K562 (cell line): ENCODE data around the gene EXOC3. TPM values are rescaled to one million over a fixed set of nuclear protein-coding genes. Genes with fewer than 3 reads are reported as not detected.

Source experiments
- CBX2 ChIP-seq: fragments of 200-600 bp; sonication (generic); IDR thresholded peaks from one replicate; pipeline ENCODE4 v1.6.1; 2012; ENCODE audit warnings: mild to moderate bottlenecking, low read length, inconsistent platforms; ENCODE audit not compliant: insufficient read depth, poor library complexity, severe bottlenecking
- ETV5 ChIP-seq: sonication (generic); formaldehyde crosslinking; IDR thresholded peaks from 2 replicates; pipeline ENCODE4 v1.4.0; 2020; ENCODE audit warnings: low read depth, mild to moderate bottlenecking, missing genetic modification reagents
- GABPA ChIP-seq: fragments of 200-800 bp; sonication (Bioruptor generic); conservative IDR thresholded peaks from 2 replicates; pipeline ENCODE4 v1.6.1; 2016; ENCODE audit warnings: low read depth, missing genetic modification characterization, missing compliant biosample characterization
- MAFK ChIP-seq: IDR thresholded peaks from 2 replicates; pipeline ENCODE4 v1.6.1; 2011; ENCODE audit warnings: low read length, improper control_type of control experiment
- MCM7 ChIP-seq, 2 experiments: fragments of 450-650 bp; IDR thresholded peaks; 2 replicates each; pipeline ENCODE4 v1.6.1; 2016 to 2018
- MXI1 ChIP-seq: IDR thresholded peaks from 2 replicates; pipeline ENCODE4 v1.6.1; 2011; ENCODE audit warnings: low read depth, mild to moderate bottlenecking, improper control_type of control experiment, low read length
- MYBL2 ChIP-seq, 2 experiments: fragments of 450-650 bp in 1 of 2; sonication (generic) in 1 of 2; formaldehyde crosslinking in 1 of 2; IDR thresholded peaks; 2 replicates each; pipeline versions ENCODE4 v1.6.1 to v1.8.1; 2017 to 2022; ENCODE audit warnings: borderline replicate concordance in 1 of 2, inconsistent platforms in 1 of 2, low read depth in 1 of 2, mild to moderate bottlenecking in 1 of 2, missing genetic modification reagents in 1 of 2, moderate library complexity in 1 of 2
- NR2C2 ChIP-seq, 2 experiments: fragments of 200-800 bp in 1 of 2; sonication (Bioruptor generic) in 1 of 2; sonication (generic) in 1 of 2; formaldehyde crosslinking in 1 of 2; IDR thresholded peaks; 2 replicates each; pipeline versions ENCODE4 v1.6.1 to v1.8.0; 2016 to 2022; ENCODE audit warnings: mild to moderate bottlenecking in 1 of 2, missing compliant biosample characterization in 1 of 2, missing genetic modification characterization in 1 of 2, missing genetic modification reagents in 1 of 2
- NUFIP1 ChIP-seq: fragments of 450-650 bp; IDR thresholded peaks from 2 replicates; pipeline ENCODE4 v1.6.1; 2018; ENCODE audit not compliant: partially characterized antibody
- SMARCA5 ChIP-seq: fragments of 450-650 bp; IDR thresholded peaks from 2 replicates; pipeline ENCODE4 v1.6.1; 2016
- U2AF2 ChIP-seq: fragments of 200-400 bp; formaldehyde crosslinking; optimal IDR thresholded peaks from 2 replicates; pipeline ENCODE3; 2017; ENCODE audit warnings: low read depth, mild to moderate bottlenecking, low read length
- ZBTB8A ChIP-seq: fragments of 450-650 bp; IDR thresholded peaks from 2 replicates; pipeline ENCODE4 v1.6.1; 2018; ENCODE audit warnings: mild to moderate bottlenecking, moderate library complexity; ENCODE audit not compliant: partially characterized antibody
- ZNF507 ChIP-seq: conservative IDR thresholded peaks from 2 replicates; pipeline ENCODE4 v1.6.1; 2017; ENCODE audit warnings: missing genetic modification characterization, missing compliant biosample characterization
- polyA plus RNA-seq, 8 experiments: library from polyadenylated mRNA; depleted of rRNA in 4 of 8; stranded (reverse) in 5 of 8; unstranded in 3 of 8; fragments of >200 nt; fragmentation: Nextera tagmentation in 2 of 8; fragmentation: Illumina TruSeq in 1 of 8; extraction: Ambion mirVana in 2 of 8; extraction: Trizol in 1 of 8; gene quantifications; 2 replicates each; pipeline versions ENCODE4 v1.2.1 to v1.2.3, GENCODE V29; 2011 to 2014; ENCODE audit warnings: inconsistent platforms in 1 of 8, missing spikeins in 1 of 8
- total RNA-seq, 7 experiments: library from RNA; depleted of rRNA in 6 of 7; stranded (reverse); fragments of >200 nt in 6 of 7; fragmentation: Illumina TruSeq in 2 of 7; extraction: Trizol in 2 of 7; gene quantifications; 2 replicates each; pipeline versions ENCODE4 v1.2.1 to v1.2.3, GENCODE V29; 2011 to 2021; ENCODE audit warnings: low replicate concordance in 1 of 7
- TF ChIP-seq, protein P1 (sequence below): sonication (generic); formaldehyde crosslinking; IDR thresholded peaks from 2 replicates; pipeline ENCODE4 v1.8.0; 2022; ENCODE audit warnings: mild to moderate bottlenecking, missing genetic modification reagents
- TF ChIP-seq, protein P2 (sequence below): sonication (generic); formaldehyde crosslinking; IDR thresholded peaks from 2 replicates; pipeline ENCODE4 v1.8.0; 2023; ENCODE audit warnings: mild to moderate bottlenecking, missing genetic modification reagents
- TF ChIP-seq, protein P3 (sequence below), 2 experiments: fragments of 150-350 bp in 1 of 2; IDR thresholded peaks; 2 replicates each; pipeline ENCODE4 v1.6.1; 2012 to 2016; ENCODE audit warnings: low read depth in 2 of 2, low read length in 2 of 2, mild to moderate bottlenecking in 1 of 2, moderate library complexity in 1 of 2
- TF ChIP-seq, protein P4 (sequence below): sonication (generic); formaldehyde crosslinking; IDR thresholded peaks from 2 replicates; pipeline ENCODE4 v1.4.0; 2020; ENCODE audit warnings: mild to moderate bottlenecking, missing genetic modification reagents

Gene EXOC3
- total and polyA plus RNA-seq, 9 of the 15 experiments (the other 6 are each of a cell fraction or from before 2014, with no cell fraction given), result 1.4 to 41.9 (median 22.4) TPM

DNA sequence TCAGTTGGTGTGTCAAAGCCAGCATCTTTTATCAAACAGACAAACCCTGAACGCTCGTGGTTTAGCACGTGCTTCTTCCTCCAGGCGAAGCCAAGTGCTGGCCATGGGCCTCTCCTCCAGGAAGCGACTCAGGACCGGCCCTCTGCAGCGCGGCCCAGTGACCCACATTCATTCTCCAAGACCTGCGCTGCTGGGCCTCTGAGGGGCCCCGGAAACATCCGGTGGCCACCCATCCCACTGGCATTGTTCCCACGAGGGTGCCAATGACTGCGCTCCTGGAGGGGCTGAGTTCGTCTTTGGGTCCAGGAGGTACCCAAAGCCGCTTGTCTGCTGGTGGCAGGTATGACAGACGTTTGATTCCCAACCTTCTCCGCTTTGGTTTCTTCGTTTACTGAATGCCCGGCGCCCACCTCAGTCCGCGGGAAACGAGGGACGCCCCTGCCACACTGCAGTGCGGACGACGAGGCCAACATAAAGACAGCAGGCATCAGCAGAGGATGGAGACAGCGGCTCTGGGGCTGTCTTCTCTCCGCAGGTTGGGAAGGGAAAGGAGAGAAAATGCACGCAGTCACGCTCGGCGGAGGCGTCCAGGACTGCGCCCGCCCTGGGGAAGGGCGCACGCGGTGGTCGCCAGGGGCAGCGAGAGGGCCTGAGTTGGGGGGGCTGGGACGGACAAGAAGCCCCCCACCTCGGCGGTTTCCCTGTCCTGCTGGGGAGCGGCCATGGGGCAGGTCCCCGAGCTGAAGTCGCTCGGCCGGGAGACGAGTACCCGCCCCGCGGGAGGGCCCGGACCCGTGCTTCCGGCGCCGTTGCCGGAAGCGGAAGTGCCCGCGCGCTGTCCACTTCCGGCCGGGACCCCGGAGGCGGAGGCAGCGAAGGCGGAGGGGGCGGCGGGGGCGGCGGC lies at the start of gene EXOC3 (continued):
- TF ChIP-seq NR2C2 (CRISPR knock-in tag; IDR thresholded peaks at IDR 0.05), result no peak; the same call in 1 of the 2 replicates
- TF ChIP-seq NR2C2 (tag; IDR thresholded peaks at IDR 0.05), result peak; percentile 28; the same call in 1 of the 2 replicates
- no peak for TF ChIP-seq MCM7 (IDR thresholded peaks at IDR 0.05)
- TF ChIP-seq GABPA (tag), result peak; percentile 98
- no peak for TF ChIP-seq NUFIP1
- no peak for TF ChIP-seq ZBTB8A
- TF ChIP-seq MYBL2 (IDR thresholded peaks at IDR 0.05; ENCODE audit: low read depth), result no peak
- no peak for TF ChIP-seq MYBL2 (CRISPR knock-in tag; IDR thresholded peaks at IDR 0.05; ENCODE audit: borderline replicate concordance)
- TF ChIP-seq, protein P1, sequence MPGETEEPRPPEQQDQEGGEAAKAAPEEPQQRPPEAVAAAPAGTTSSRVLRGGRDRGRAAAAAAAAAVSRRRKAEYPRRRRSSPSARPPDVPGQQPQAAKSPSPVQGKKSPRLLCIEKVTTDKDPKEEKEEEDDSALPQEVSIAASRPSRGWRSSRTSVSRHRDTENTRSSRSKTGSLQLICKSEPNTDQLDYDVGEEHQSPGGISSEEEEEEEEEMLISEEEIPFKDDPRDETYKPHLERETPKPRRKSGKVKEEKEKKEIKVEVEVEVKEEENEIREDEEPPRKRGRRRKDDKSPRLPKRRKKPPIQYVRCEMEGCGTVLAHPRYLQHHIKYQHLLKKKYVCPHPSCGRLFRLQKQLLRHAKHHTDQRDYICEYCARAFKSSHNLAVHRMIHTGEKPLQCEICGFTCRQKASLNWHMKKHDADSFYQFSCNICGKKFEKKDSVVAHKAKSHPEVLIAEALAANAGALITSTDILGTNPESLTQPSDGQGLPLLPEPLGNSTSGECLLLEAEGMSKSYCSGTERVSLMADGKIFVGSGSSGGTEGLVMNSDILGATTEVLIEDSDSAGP, result 0 out of 2 replicates have a peak, but pooled peaks have one; percentile 32
- TF ChIP-seq CBX2, result no peak
- no peak for TF ChIP-seq MAFK
- no peak for TF ChIP-seq SMARCA5
- no peak for TF ChIP-seq ZNF507 (tag)
- TF ChIP-seq U2AF2, result no peak
- TF ChIP-seq MXI1, result no peak; the same call in 1 of the 2 replicates
- TF ChIP-seq, protein P2, sequence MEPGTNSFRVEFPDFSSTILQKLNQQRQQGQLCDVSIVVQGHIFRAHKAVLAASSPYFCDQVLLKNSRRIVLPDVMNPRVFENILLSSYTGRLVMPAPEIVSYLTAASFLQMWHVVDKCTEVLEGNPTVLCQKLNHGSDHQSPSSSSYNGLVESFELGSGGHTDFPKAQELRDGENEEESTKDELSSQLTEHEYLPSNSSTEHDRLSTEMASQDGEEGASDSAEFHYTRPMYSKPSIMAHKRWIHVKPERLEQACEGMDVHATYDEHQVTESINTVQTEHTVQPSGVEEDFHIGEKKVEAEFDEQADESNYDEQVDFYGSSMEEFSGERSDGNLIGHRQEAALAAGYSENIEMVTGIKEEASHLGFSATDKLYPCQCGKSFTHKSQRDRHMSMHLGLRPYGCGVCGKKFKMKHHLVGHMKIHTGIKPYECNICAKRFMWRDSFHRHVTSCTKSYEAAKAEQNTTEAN (CRISPR knock-in tag), result no peak
- TF ChIP-seq, protein P3, sequence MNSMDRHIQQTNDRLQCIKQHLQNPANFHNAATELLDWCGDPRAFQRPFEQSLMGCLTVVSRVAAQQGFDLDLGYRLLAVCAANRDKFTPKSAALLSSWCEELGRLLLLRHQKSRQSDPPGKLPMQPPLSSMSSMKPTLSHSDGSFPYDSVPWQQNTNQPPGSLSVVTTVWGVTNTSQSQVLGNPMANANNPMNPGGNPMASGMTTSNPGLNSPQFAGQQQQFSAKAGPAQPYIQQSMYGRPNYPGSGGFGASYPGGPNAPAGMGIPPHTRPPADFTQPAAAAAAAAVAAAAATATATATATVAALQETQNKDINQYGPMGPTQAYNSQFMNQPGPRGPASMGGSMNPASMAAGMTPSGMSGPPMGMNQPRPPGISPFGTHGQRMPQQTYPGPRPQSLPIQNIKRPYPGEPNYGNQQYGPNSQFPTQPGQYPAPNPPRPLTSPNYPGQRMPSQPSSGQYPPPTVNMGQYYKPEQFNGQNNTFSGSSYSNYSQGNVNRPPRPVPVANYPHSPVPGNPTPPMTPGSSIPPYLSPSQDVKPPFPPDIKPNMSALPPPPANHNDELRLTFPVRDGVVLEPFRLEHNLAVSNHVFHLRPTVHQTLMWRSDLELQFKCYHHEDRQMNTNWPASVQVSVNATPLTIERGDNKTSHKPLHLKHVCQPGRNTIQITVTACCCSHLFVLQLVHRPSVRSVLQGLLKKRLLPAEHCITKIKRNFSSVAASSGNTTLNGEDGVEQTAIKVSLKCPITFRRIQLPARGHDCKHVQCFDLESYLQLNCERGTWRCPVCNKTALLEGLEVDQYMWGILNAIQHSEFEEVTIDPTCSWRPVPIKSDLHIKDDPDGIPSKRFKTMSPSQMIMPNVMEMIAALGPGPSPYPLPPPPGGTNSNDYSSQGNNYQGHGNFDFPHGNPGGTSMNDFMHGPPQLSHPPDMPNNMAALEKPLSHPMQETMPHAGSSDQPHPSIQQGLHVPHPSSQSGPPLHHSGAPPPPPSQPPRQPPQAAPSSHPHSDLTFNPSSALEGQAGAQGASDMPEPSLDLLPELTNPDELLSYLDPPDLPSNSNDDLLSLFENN (IDR thresholded peaks at IDR 0.05; ENCODE audit: low read depth in 2 of 2, low read length in 2 of 2), result peak in 1 of 2 experiments; percentile 38; a peak in 1 of 4 replicates
- TF ChIP-seq ETV5 (CRISPR knock-in tag), result peak; percentile 78
- TF ChIP-seq, protein P4, sequence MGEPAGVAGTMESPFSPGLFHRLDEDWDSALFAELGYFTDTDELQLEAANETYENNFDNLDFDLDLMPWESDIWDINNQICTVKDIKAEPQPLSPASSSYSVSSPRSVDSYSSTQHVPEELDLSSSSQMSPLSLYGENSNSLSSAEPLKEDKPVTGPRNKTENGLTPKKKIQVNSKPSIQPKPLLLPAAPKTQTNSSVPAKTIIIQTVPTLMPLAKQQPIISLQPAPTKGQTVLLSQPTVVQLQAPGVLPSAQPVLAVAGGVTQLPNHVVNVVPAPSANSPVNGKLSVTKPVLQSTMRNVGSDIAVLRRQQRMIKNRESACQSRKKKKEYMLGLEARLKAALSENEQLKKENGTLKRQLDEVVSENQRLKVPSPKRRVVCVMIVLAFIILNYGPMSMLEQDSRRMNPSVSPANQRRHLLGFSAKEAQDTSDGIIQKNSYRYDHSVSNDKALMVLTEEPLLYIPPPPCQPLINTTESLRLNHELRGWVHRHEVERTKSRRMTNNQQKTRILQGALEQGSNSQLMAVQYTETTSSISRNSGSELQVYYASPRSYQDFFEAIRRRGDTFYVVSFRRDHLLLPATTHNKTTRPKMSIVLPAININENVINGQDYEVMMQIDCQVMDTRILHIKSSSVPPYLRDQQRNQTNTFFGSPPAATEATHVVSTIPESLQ (CRISPR knock-in tag), result no peak
